ENCODE measurements around the gene SCYGR2.

SCYGR2 gene

GRCh38 chr2:227612546-227613271, 14.0 kb downstream of the SCYGR2 start:
- no peak for DNase-seq (ENCODE audit: low read depth in 2 of 2)

DNA sequence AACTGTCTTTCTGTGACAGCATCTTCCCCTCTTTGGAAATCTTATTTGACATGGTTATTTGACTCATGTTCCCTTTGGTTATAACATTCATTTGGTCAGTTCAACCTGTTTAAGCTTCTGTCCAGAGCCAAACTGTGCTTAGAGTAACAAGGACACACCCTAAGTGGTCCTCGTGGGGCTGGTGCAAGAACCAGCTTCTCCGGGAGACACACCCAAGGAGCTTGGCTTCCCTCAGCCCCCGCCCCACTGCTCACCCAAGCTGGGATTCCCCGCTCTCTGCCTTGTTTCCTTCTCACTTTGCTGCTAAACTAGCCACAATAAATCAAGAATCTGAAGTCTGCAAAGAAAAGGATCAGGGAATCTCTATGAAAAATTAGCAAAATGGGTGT, 14.6 kb downstream of the SCYGR2 start:
- DNase-seq (ENCODE audit: low read depth in 2 of 2), result no peak

DNA sequence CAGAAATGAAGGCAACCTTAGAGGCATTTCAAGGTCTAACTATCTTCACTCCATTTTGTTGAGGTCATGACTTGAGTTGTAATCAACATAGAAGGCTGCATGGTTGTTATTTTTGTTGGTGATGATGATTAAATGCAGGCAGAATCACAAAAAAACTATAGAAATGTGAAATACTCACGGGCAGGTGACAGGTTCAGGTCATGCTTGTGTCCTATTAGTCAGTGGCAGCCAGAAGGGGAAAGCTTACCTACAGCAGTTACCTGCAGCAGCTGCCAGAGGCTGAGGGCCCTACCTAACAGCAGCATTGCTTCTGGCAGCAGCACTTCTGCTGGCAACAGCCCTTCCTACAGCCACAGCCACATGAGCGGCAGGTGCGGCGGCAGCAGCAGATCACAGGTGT, 15.6 kb downstream of the SCYGR2 start:
- no peak for DNase-seq (ENCODE audit: low read depth in 2 of 2)

DNA sequence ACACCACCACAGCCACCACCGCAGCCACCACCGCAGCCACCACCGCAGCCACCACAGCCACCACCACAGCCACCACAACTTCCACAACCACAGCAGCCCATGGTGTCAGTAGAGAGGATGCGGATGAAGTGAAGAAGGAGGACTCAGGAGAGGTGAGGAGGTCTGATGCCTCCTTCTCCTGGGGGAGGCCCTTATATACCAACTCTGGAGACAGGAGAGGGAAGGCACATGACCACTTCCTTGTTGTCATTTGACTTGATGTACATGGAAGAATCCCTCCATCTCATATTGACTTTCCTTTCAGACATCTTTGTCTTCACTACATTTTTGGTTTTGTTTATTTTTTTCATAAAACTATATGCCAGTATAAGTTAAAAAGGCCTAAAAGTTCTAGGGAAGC, 16.0 kb downstream of the SCYGR2 start, which contains the start of gene SCYGR3:
TSS of gene SCYGR3 (minus strand) at position 101 of the 400 bp plus-strand sequence. CDS start at position 101, 0 bp downstream.
- DNase-seq (ENCODE audit: low read depth in 2 of 2), result no peak

DNA sequence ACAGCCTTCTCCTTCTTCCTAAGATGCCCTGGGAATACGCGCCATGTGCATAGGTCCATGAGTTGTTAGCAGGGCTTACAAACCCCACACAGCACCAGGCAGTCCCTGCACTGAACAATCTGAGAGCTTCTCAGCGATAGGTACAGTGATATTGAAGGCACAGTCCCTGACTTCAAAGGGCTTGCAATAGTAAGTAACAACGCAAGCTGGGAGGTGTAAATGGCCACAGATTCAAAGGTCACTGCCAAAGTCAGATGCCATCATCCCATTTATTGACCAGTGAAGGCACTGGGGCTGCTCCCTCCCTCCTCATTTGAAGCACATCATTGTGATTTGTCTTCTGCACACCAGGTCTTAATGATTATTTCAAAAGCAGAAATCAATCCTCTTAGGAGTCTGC, 16.5 kb downstream of the SCYGR2 start:
- no peak for DNase-seq (ENCODE audit: low read depth in 2 of 2)

DNA sequence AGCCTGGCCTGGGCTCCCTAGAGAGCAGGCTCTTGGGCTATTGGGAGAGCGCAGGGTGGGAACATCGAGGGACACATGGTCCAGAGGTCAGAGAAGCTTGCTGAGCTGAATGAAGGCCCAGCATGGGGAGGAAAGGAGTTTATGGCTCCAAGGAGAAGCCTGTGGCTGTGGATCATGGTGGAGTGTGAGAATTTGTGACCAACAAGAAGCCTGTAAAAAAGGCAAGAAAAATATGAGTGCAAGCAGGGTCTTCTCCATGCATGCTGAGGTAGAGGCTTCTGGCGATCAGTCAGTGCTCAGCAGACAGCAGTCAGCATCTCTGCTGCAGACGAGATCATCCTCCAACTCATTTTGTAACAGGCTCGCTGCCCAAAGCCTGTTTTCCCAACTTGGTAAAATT, 17.2 kb downstream of the SCYGR2 start:
- DNase-seq (ENCODE audit: low read depth in 2 of 2), result no peak

- no peak for DNase-seq (ENCODE audit: low read depth in 2 of 2)
Observed at GRCh38 chr2:227616631-227617030, 17.9 kb downstream of the SCYGR2 start.

DNA sequence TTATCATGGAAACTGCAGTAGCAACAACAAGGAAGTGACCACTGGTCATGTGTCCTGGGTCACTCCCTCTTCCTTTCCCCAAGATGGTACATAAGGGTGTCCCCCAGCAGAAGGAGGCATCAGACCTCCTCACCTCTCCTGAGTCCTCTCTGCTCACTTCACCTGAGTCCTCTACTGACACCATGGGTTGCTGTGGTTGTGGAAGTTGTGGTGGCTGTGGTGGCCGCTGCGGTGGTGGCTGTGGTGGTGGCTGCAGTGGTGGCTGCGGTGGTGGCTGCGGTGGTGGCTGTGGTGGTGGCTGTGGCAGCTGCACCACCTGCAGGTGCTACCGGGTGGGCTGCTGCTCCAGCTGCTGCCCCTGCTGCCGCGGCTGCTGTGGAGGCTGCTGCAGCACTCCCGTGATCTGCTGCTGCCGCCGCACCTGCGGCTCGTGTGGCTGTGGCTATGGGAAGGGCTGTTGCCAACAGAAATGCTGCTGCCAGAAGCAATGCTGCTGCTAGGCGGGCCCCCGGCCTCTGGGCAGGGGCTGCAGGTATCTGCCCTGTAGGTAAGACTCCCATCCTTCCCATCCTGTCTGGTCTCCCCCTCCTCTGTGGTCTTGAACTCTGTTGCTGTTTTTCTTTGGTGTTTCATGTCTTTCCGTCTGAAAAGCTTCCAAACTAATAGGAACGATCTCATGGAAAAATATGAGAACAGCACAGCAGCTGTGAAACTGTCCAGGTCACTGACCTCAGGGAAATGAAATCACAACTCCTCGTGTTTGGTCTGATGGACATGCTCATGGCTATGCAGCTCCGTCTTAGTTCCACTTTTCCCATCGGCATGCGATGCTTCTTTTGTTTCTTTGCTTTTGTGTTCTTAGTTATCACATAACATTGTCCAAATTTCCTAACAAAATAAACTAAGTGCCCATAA, 18.9 kb downstream of the SCYGR2 start, which contains the start of gene SCYGR4:
TSS of gene SCYGR4 (plus strand) at position 183 of the 915 bp plus-strand sequence. CDS start at position 183, 0 bp downstream.
- DNase-seq (ENCODE audit: low read depth in 2 of 2), result no peak

DNA sequence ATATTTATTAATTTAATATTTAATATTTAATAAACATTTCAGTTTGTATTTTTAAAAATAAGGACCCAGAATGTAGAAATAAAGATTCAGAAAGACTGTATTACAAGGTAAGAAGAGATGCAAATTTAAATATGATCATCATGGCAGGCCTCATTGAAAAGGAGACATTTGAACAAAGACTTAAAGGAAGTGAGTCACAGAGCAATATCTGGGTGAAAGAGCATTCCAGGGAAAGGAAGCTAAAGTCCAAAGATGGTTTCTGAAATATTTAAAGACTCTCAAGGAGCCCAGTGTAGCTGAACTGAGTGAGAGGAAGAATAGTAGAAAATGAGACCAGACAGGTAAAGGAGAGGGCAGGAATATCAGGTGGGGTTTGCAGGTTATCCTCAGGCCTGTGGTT, 24.5 kb downstream of the SCYGR2 start:
- peak; percentile 36 to 49 for DNase-seq (ENCODE audit: low read depth in 2 of 2)

GRCh38 chr2:227625420-227625819, 26.7 kb downstream of the SCYGR2 start:
- no peak for DNase-seq (ENCODE audit: low read depth in 2 of 2)

- no peak for DNase-seq (ENCODE audit: low read depth in 2 of 2)
Observed at GRCh38 chr2:227626580-227627151, 28.0 kb downstream of the SCYGR2 start.

DNA sequence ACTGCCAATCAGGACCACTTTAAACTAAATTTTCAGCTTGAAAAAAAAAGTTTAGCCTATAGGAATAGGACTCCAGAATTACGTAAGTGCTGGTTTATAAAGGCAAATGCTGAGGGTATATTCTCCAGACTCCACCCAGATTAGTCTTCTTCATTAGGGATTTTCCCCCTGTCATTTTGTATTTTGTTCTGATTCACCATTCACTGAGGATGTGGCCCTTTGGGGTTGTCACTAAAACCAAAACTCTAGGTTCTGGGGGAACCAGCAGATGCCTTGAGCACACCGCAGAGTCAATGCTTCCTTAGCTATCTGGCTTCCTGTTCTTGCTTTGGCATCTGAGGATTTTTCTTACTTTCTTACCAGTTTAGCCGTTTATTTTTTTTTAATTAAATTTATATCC, 29.1 kb downstream of the SCYGR2 start:
- DNase-seq (ENCODE audit: low read depth in 2 of 2), result no peak

DNA sequence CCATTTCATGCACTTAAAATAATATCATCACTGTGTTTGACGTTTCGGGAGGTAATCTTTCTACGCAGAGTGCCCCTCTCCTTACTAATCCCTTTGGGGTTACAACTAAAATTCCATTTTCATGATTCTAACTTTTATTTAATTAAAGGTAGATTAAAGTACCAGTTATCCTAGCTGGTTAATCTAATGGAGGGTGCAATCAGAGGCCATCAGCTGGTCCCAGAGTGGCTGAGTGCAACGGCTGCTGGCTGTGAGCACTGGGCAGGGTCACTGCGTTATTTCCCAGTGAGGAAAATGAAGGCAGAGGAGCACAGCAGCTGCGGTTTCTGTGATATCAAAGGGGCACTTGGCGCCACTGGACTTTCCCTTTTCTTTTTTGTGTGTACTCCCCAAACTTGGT, 30.7 kb downstream of the SCYGR2 start:
- DNase-seq (ENCODE audit: low read depth in 2 of 2), result no peak

DNA sequence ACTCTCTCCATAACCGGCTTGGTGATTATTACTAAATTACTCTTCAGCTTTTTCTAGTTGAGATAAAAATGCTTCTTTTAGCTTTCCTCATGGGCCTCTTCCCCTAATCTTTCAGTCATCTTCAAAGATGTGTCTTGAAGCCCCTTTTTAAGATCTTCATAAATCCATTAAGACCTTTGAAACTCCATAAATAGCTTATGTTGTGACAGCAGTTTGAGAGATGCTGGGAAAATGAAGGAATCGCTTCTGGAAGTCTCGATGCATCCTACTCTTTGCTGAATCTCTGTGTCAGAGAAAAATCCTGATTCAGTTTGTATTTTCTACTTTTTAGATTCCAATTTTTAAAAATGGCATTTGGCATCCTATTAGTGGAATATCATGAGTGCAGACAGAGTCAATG, 31.6 kb downstream of the SCYGR2 start:
- DNase-seq (ENCODE audit: low read depth in 2 of 2), result no peak

DNA sequence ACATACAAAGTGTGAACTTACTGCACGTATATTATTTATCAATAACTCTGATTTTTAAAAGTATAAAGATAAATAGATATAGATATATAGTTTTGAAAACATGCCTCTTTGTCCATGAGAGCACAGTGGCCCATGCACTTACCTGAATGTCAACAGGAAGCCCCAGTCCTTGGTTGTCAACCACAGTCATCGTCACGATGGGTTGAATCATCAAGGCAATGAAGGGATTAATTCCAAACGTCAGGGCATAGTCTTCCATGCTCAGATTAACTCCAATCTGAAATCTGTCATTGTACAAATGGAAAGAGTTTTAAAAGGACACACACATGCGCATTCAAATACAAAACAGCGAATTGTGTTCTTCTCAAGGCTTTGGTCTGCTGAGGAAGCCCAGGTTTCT, 34.1 kb downstream of the SCYGR2 start:
- no peak for DNase-seq (ENCODE audit: low read depth in 2 of 2)

DNA sequence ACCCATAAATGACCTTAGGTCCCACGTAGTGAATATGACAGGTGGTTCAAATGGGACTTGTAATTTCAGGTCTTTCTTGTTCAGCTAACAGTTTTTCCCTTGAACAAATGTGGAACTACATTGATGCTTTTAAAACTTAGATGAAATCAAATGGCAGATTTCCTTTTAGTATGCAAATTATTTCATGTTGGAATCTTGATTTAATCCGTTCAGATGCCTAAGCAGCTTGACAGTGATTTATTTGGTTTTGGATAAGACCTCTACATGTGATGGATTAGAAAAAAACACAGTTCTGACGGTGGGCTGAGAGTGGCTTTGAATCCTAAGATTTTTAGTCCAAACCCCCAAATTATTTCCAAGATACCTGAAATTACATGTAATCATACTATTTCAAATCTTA, 35.5 kb downstream of the SCYGR2 start:
- DNase-seq (ENCODE audit: low read depth in 2 of 2), result no peak

- DNase-seq (ENCODE audit: low read depth in 2 of 2), result no peak
Observed at GRCh38 chr2:227642656-227643055, 44.0 kb downstream of the SCYGR2 start.

- no peak for DNase-seq (ENCODE audit: low read depth in 2 of 2)
Observed at GRCh38 chr2:227643990-227644551, 45.4 kb downstream of the SCYGR2 start.

All from fibroblast of skin of left quadriceps (primary cell).